ENCODE data around the gene ACAD8.

The ACAD8 gene

GRCh38 chr11:134312807-134313206, 59.4 kb downstream of the ACAD8 start:
- DNase-seq (ENCODE audit: insufficient read length, low spot score) (no peak), FAIRE-seq (no peak)
- TF ChIP-seq PAX5 (IDR thresholded peaks at IDR 0.05; ENCODE audit: insufficient read depth, low read length, severe bottlenecking) (no peak), POU2F2 (IDR thresholded peaks at IDR 0.05; ENCODE audit: low read depth, low read length) (no peak), SPI1 (IDR thresholded peaks at IDR 0.05; ENCODE audit: low read depth, low read length) (no peak), POLR2AphosphoS5 (IDR thresholded peaks at IDR 0.05; ENCODE audit: low read depth, low read length) (no peak), TAF1 (IDR thresholded peaks at IDR 0.05; ENCODE audit: low read depth, low read length) (no peak), POLR2A (IDR thresholded peaks at IDR 0.05; ENCODE audit: low read depth, low read length) (no peak)

GRCh38 chr11:134313379-134313778, 60.0 kb downstream of the ACAD8 start:
- DNase-seq (ENCODE audit: insufficient read length, low spot score) (no peak), FAIRE-seq (no peak)
- TF ChIP-seq PAX5 (IDR thresholded peaks at IDR 0.05; ENCODE audit: insufficient read depth, low read length, severe bottlenecking) (no peak), TAF1 (IDR thresholded peaks at IDR 0.05; ENCODE audit: low read depth, low read length) (no peak), POU2F2 (IDR thresholded peaks at IDR 0.05; ENCODE audit: low read depth, low read length) (no peak), POLR2AphosphoS5 (IDR thresholded peaks at IDR 0.05; ENCODE audit: low read depth, low read length) (no peak)

- no peak for FAIRE-seq
- no peak for DNase-seq (ENCODE audit: insufficient read length, low spot score)
These were observed 60.6 kb downstream of the ACAD8 start for GRCh38 chr11:134313821-134314607.

More at GRCh38 chr11:134313821-134314607, 60.6 kb downstream of the ACAD8 start:
- TF ChIP-seq PAX5 (IDR thresholded peaks at IDR 0.05; ENCODE audit: insufficient read depth, low read length, severe bottlenecking) (no peak), POLR2A (IDR thresholded peaks at IDR 0.05; ENCODE audit: low read depth, low read length) (no peak), POLR2AphosphoS5 (IDR thresholded peaks at IDR 0.05; ENCODE audit: low read depth, low read length) (no peak), POU2F2 (IDR thresholded peaks at IDR 0.05; ENCODE audit: low read depth, low read length) (no peak), SPI1 (IDR thresholded peaks at IDR 0.05; ENCODE audit: low read depth, low read length) (no peak), TAF1 (IDR thresholded peaks at IDR 0.05; ENCODE audit: low read depth, low read length) (no peak)

Measured in GM12891 (cell line).